ENCODE results near the gene PSMB3.
A peak's percentile ranks its signal among the peaks of the same experiment; 100 is the strongest.

PSMB3 gene

GRCh38 chr17:38733982-38734973, 18.3 kb upstream of the PSMB3 start:
- DNase-seq (ENCODE audit: low spot score): no peak

DNA sequence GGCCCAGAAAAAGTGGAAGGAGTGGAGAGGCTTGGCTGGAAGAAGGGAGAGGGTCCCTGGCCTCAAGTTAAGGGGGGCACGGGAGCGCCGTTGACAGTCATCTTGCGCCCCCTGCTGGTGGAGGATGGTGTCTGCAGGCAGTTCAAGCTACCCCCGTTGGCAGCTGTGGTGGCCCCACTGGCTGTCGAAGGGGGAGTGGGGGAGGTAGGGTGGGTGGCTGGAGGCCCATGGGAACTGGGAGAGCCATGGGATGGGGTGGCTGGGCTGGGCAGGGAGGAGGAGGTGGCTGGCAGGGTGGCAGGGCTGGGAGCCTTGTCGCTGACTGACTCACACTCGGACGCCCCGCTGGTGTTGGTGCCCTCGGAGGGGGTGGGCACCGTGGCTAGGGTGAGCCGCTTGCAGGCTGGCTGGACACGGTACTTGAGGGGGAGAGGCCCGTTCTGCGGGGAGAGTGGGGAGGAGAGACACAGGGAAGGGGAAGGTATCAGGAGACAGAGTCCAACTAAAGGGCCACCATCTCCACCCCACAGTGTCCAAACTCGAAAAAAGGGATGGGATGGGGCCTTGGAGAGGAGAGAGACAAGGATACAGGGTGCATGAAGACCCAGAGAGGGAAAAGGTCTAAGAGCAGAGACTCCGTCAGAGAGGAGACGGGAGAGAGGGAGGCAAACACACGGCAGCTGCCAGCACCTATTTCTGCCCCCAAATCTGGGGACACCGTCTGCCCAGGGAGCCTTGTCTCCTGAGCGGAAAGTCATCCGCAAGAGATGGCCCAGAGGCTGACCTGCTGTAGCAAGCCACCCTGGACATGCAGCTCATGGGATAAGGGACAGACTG, 17.2 kb upstream of the PSMB3 start:
- peak; percentile 44 for DNase-seq (ENCODE audit: low spot score)

DNA sequence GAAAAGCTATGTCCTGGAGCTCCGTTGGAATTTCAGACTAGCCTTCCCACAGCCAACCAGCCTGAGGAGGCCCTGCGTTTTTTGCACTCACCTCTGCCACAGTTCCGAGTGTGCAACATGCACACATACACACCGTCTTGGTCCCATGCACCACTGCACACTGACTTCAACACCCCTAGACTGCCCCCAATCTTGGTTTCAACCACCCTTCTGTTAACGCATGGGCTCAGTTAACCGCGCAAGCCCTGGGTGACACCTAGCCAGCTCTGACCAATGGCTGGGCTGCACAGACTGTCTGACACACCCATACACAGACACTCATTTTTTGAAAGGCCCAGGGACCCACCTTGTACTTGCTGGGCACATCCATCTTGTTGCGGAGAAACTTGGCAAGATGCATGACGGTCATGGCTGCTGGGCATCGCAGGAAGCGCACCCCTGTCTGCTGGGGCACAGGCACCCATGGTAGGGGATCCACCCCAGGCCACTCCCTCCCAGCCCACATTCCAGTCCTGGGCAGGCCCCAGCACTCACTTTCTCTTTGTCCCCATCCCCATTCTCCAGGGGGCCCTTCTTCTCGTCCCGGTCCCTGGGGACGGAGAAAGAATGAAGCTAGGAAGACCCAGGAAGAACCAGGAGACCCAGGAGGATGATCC, 14.4 kb upstream of the PSMB3 start:
- no peak for DNase-seq (ENCODE audit: low spot score)

GRCh38 chr17:38738686-38739085, 13.9 kb upstream of the PSMB3 start:
- DNase-seq (ENCODE audit: low spot score): no peak

DNA sequence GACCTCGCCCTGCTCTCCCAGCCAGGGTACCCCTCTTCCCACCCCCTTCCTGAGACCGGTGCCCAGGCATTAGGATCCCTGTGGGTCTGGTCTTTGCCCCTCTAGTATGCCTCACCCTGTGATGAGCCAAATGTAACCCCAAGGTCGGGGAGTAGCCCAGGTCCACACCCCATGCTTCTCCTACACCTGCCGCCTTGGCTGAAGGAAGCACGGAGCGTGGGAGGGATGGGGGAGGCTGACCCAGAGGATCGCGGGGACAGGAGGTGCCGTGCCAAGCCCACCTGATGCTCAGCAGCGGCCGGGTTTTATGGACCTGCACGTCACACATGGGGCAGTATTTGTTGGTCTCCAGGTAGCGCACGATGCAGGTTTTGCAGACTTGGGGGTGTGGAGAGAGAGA, 13.2 kb upstream of the PSMB3 start:
- no peak for DNase-seq (ENCODE audit: low spot score)

- DNase-seq (ENCODE audit: low spot score): no peak
These were observed 12.5 kb upstream of the PSMB3 start for GRCh38 chr17:38740044-38740443.

- DNase-seq (ENCODE audit: low spot score): no peak
These were observed 11.7 kb upstream of the PSMB3 start for GRCh38 chr17:38740806-38741205.

- DNase-seq (ENCODE audit: low spot score): no peak
These were observed 11.1 kb upstream of the PSMB3 start for GRCh38 chr17:38741461-38741860.

DNA sequence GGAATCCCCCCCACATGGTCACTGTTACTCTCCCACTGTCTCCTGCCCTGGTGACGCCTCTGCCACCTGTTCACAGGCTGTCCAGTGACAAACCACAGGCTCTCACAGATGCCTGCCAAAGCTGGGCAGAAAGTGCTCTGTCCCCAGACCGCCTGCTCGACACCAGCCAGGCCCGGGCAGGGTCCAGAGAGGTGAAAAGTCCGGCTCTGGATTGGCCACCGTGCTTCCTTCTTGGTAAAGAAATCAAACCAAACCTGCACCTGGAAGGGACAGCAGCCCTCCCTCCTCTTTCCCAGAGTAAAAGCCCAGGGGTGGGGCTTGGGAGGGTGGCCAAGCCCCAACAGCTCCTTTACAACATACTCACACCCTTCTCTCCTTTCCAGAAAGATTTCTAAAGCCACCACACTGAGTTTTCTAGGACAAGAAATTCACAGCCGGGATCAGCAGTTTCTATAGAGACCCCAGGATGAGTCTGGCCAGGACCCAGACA, 10.6 kb upstream of the PSMB3 start:
- no peak for DNase-seq (ENCODE audit: low spot score)

DNA sequence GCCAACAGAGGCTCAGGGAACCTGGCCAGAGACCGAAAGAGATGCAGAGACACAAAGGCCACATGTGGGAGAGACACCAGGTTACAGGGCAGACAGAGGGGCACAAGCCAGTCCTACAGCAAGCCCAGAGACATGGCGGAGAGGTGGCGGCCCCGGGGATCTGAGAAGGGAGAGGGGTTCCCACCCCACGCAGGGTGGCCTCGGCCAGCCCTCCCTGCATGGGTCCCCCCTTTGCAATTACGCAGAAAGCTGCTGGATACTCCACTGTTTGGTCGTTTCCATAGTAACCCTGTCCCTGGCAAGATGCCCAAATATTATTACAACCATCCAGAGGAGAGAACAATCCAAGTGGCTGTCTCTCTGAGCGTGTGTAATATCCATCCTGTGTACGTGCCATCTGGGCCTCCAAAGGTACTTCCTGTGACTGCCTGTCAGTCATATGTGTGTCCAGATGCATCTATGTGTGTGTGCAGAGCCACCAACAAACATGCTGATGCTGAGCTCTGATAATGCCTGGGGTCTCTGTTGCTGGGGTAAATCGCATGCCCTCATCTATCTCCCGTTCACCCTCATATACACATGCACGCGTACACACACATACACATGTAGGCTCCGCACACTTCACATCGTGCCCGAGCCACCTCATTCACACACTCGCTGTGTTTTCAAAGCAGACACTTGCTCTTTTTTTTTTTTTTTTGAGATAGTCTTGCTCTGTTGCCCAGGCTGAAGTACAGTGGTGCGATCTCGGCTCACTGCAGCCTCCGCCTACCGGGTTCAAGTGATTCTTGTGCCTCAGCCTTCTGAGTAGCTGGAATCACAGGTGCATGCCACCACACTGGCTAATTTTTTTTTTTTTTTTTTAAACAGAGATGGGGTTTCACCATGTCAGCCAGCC, 9.9 kb upstream of the PSMB3 start:
- DNase-seq (ENCODE audit: low spot score): peak; percentile 72

DNA sequence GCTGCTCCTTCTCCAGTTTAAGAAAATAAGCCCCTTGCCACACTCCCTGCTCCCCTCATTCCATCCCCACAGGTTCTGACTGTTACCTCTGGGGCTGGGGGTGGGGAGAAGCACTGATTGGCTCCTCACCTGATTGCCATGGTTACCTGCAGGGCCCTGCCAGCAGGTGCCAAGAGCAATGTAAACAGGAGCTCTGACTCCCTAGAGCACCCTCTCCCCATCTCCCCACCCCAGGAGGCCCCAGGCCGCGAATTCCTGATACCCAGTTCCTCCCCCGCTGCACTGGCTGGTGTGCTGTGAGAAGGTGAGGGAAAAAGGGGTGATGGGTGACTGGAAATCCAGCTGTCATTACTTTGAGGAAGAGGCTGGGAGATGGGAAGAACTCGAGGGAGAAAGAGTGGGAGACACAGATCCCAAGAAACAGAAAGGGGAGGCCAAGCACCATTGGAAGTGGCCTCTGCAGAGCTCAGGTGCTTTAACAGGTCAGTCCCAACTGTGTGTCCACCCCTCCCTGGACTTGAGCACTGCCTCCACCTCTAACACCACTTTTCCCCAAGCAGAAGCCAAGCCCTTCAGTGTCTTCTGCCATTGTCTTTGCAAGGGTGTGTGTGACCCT, 8.9 kb upstream of the PSMB3 start:
- no peak for DNase-seq (ENCODE audit: low spot score)

DNA sequence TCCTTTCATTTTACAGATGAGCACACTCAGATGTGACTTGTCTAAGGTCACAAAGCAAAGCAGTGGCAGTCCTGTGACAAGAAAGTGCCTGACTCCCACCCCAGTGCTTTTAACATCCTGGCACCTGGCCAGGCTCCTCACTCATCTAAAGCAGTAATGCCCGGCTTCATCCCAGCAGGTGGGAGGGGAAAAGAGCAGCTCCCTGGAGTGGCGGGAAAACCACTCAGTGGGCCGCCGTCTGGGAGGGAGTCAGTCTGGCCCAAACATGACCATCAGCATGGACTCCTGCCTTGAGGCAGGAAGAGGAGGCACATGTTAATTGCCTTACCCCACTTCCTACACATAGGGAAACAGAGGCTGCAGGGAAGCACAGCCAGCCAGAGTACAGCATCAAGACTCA, 7.0 kb upstream of the PSMB3 start:
- peak; percentile 30 for DNase-seq (ENCODE audit: low spot score)

- DNase-seq (ENCODE audit: low spot score): no peak
These were observed 6.3 kb upstream of the PSMB3 start for GRCh38 chr17:38746004-38746848.

GRCh38 chr17:38746849-38747462, 5.6 kb upstream of the PSMB3 start:
- no peak for DNase-seq (ENCODE audit: low spot score)

DNA sequence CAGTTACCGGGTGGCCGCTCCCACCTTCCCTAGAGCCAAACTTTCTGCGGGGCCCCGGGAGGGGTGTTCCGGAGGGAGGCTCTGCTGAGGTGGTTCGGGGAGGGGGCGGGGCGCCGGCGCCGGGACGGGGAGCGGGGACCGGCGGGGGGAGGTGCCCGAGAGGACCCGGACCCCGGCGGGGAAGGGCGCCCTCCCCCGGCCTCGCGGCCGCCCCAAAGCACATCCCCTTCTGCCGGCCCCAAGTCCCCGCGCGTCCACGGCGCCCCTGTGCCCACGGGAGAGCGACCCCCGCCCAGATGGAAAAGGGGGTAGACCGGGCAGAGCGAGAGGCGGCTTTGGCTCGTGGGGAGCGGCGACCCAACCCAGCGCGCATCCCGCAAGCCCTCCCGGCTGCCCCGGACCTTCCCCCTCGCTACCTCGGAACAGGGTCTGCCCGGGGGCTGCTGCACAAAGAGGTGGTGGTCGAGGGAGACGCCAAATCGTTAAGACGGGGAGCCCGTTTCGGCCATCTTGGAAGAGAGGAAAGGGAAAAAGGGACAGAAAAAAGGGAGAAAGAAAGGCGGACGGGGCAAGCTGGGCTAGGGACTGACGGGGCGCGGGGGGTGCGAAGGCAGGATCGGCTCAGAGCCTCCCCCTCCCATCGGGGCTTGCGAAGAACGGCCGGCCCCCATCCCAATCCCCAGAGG, 4.9 kb upstream of the PSMB3 start:
- DNase-seq (ENCODE audit: low spot score): no peak

DNA sequence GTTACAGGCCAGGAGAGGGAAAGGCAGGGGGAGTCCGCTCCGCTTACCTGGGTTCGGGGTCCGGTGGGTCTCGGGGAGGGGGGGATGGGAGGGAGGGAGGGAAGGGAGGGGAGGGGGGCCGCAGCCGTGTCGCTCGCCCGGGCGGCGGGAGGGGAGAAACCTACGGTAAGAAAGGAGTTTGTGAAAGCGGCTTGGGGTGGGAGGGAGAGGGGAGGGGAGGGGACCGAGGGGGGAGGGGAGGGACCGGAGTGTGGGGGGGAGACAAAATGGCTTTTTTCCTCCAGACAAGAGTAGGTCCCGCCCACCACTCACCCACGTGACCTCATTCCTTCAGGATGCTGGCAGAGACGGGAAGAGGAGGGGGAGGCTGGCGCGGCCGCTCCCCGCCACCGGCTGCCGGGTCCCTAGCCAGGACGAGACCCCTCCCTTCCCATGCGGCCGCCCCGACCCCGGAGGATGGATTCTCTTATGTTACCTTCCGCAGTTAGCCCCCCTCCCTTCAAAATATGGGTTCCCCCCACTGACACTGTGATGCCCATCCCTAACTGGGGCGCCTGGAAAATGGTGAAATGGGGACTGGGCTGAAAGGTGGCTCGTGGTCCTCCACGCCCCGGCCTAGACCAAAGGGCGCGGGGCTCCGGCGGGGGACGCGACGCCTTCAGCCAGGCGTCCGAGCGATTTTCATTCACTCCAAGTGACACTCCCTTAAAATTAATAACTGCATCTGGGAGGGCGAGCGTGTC, 4.2 kb upstream of the PSMB3 start, which contains the start of gene PCGF2:
PCGF2 (minus strand) TSS at position 188 of the 743 bp plus-strand sequence. CDS start 7,934 bp downstream, outside the sequence.
- peak; percentile 88 for DNase-seq (ENCODE audit: low spot score)

- DNase-seq (ENCODE audit: low spot score): no peak
These were observed 3.7 kb upstream of the PSMB3 start for GRCh38 chr17:38748892-38749222.

Data from kidney tubule cell (primary cell).